HL-60 (cell line): ENCODE results near the gene MCM5.

ENCODE experiments used
- CTCF ChIP-seq: IDR thresholded peaks from one replicate; pipeline ENCODE4 v1.5.1; 2011; ENCODE audit warnings: low read length, control low read depth, inconsistent platforms; ENCODE audit not compliant: insufficient read depth
- POLR2AphosphoS5 ChIP-seq: IDR thresholded peaks from 2 replicates; pipeline ENCODE4 v1.6.1; 2012; ENCODE audit warnings: low read depth
- REST ChIP-seq: IDR thresholded peaks from 2 replicates; pipeline ENCODE4 v1.6.1; 2012; ENCODE audit warnings: low read depth; ENCODE audit not compliant: insufficient replicate concordance

- TF ChIP-seq REST = no peak
- no peak for TF ChIP-seq CTCF
- no peak for TF ChIP-seq POLR2AphosphoS5
Measured at GRCh38 chr22:35452810-35453743, 53.1 kb downstream of the MCM5 start.
